ENCODE results near the gene RNF166.

RNF166 gene

GRCh38 chr16:88746506-88746905, 40.3 kb upstream of the RNF166 start:
- H3K27ac ChIP-seq (ENCODE audit: low read length): no peak overlapping the region
- no peaks in the 10 kb centered on the region for H3K4me1 ChIP-seq (ENCODE audit: control insufficient read depth, low read depth, low read length)
- no peak overlapping the region for H3K9ac ChIP-seq (ENCODE audit: low read length)
- H3K4me3 ChIP-seq (ENCODE audit: low read length): no peak overlapping the region
- H3K9me3 ChIP-seq (ENCODE audit: control insufficient read depth, low read depth, low read length): no peaks in the 10 kb centered on the region
- H3K36me3 ChIP-seq (ENCODE audit: control insufficient read depth, low read depth, low read length): no peaks in the 10 kb centered on the region
- H3K27me3 ChIP-seq (ENCODE audit: control insufficient read depth, insufficient read depth, low read length): no peaks in the 10 kb centered on the region

- Histone ChIP-seq H3K36me3 (ENCODE audit: control insufficient read depth, low read depth, low read length) (no peaks in the 10 kb centered on the region), H3K4me3 (ENCODE audit: low read length) (no peak overlapping the region), H3K27ac (ENCODE audit: low read length) (no peak overlapping the region), H3K27me3 (ENCODE audit: control insufficient read depth, insufficient read depth, low read length) (no peaks in the 10 kb centered on the region), H3K4me1 (ENCODE audit: control insufficient read depth, low read depth, low read length) (no peaks in the 10 kb centered on the region), H3K9me3 (ENCODE audit: control insufficient read depth, low read depth, low read length) (no peaks in the 10 kb centered on the region), H3K9ac (ENCODE audit: low read length) (no peak overlapping the region)
These were observed 38.6 kb upstream of the RNF166 start for GRCh38 chr16:88744577-88745521.

- no peak overlapping the region for H3K27ac ChIP-seq (ENCODE audit: low read length)
- H3K36me3 ChIP-seq (ENCODE audit: control insufficient read depth, low read depth, low read length): no peaks in the 10 kb centered on the region
- H3K4me1 ChIP-seq (ENCODE audit: control insufficient read depth, low read depth, low read length): no peaks in the 10 kb centered on the region
- no peak overlapping the region for H3K9ac ChIP-seq (ENCODE audit: low read length)
- no peaks in the 10 kb centered on the region for H3K9me3 ChIP-seq (ENCODE audit: control insufficient read depth, low read depth, low read length)
- H3K4me3 ChIP-seq (ENCODE audit: low read length): no peak overlapping the region
- no peaks in the 10 kb centered on the region for H3K27me3 ChIP-seq (ENCODE audit: control insufficient read depth, insufficient read depth, low read length)
These were observed 37.7 kb upstream of the RNF166 start for GRCh38 chr16:88743693-88744576.

DNA sequence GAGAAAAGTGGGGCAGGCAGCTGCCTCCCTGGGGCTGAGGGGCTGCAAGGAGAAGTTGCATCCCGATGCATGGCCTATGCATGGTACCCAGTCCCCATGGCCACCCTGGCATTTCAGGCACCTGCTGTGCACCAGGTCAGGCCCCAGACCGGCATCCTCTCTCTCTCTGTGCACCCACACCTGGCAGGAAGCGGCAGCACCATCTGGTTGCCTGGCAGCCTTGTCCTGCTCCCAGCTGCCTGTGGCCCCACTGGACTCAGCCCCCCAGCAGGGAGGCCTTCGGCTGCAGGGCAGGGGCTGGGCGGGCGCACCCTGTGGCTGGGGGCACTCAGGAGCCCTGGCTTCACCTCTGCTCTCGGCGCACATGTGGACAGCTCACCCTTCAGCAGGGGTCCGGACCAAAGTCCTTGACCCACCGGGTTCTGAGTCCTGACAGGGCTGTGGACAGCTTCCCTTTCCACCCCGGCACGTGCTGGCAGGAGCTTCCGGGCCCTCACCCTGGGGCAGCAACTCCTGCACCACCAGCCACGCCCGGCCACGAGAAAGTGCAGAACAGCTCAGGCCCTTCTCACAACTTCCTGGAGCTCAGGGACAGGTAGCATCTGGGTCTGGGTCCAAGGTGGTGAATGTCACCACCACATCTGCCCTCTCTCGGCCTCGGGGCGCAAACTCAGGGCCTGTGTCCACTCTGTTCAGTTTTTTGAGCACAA, 36.8 kb upstream of the RNF166 start:
- H3K9me3 ChIP-seq (ENCODE audit: control insufficient read depth, low read depth, low read length): no peaks in the 10 kb centered on the region
- H3K27me3 ChIP-seq (ENCODE audit: control insufficient read depth, insufficient read depth, low read length): no peaks in the 10 kb centered on the region
- no peak overlapping the region for H3K4me3 ChIP-seq (ENCODE audit: low read length)
- no peak overlapping the region for H3K9ac ChIP-seq (ENCODE audit: low read length)
- no peaks in the 10 kb centered on the region for H3K36me3 ChIP-seq (ENCODE audit: control insufficient read depth, low read depth, low read length)
- H3K27ac ChIP-seq (ENCODE audit: low read length): no peak overlapping the region
- no peaks in the 10 kb centered on the region for H3K4me1 ChIP-seq (ENCODE audit: control insufficient read depth, low read depth, low read length)

- Histone ChIP-seq H3K9ac (ENCODE audit: low read length) (no peak overlapping the region), H3K27me3 (ENCODE audit: control insufficient read depth, insufficient read depth, low read length) (no peaks in the 10 kb centered on the region), H3K4me1 (ENCODE audit: control insufficient read depth, low read depth, low read length) (no peaks in the 10 kb centered on the region), H3K27ac (ENCODE audit: low read length) (no peak overlapping the region), H3K4me3 (ENCODE audit: low read length) (no peak overlapping the region), H3K9me3 (ENCODE audit: control insufficient read depth, low read depth, low read length) (no peaks in the 10 kb centered on the region), H3K36me3 (ENCODE audit: control insufficient read depth, low read depth, low read length) (no peaks in the 10 kb centered on the region)
These were observed 35.2 kb upstream of the RNF166 start for GRCh38 chr16:88741368-88741767.

GRCh38 chr16:88740727-88741055, 34.5 kb upstream of the RNF166 start:
- Histone ChIP-seq H3K9ac (ENCODE audit: low read length) (no peak overlapping the region), H3K27me3 (ENCODE audit: control insufficient read depth, insufficient read depth, low read length) (no peaks in the 10 kb centered on the region), H3K4me1 (ENCODE audit: control insufficient read depth, low read depth, low read length) (no peaks in the 10 kb centered on the region), H3K36me3 (ENCODE audit: control insufficient read depth, low read depth, low read length) (no peaks in the 10 kb centered on the region), H3K27ac (ENCODE audit: low read length) (no peak overlapping the region), H3K9me3 (ENCODE audit: control insufficient read depth, low read depth, low read length) (no peaks in the 10 kb centered on the region), H3K4me3 (ENCODE audit: low read length) (no peak overlapping the region)

DNA sequence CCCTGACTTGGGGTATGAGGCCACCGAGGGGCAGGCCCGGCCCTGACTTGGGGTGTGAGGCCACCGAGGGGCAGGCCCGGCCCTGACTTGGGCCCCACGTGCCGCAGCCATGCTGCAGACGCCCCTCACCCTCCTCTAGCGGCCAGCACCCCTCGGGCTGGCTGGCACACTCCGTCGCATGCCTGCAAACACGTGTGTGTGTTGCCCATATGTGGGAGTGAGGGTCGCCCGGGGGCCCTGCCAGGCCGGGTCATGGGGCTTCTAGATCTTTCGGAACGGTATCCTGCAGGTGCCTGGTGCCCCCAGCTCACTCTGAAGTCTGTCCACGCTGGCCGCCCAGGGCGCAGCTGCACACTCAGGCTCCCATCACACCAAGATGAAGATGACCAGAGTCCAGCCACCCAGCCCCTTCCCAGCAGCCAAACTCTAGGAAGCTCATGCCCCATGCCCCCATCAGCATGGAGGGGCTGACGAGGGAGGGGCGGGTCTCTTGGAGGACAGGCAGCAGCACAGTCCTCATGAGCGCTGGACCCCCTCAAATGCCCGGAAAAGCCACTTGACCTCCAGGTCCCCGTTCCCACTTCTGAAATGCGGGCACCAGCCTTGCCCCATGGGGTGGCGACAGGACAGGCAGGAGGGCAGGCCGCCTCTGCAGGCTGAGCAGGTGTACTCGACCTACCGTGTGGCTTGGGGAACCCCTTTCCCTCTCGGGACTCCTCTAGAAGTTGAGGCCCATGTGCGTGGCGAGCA, 33.9 kb upstream of the RNF166 start:
- Histone ChIP-seq H3K36me3 (ENCODE audit: control insufficient read depth, low read depth, low read length) (no peaks in the 10 kb centered on the region), H3K27ac (ENCODE audit: low read length) (no peak overlapping the region), H3K9me3 (ENCODE audit: control insufficient read depth, low read depth, low read length) (no peaks in the 10 kb centered on the region), H3K4me1 (ENCODE audit: control insufficient read depth, low read depth, low read length) (no peaks in the 10 kb centered on the region), H3K27me3 (ENCODE audit: control insufficient read depth, insufficient read depth, low read length) (no peaks in the 10 kb centered on the region), H3K4me3 (ENCODE audit: low read length) (no peak overlapping the region), H3K9ac (ENCODE audit: low read length) (no peak overlapping the region)

DNA sequence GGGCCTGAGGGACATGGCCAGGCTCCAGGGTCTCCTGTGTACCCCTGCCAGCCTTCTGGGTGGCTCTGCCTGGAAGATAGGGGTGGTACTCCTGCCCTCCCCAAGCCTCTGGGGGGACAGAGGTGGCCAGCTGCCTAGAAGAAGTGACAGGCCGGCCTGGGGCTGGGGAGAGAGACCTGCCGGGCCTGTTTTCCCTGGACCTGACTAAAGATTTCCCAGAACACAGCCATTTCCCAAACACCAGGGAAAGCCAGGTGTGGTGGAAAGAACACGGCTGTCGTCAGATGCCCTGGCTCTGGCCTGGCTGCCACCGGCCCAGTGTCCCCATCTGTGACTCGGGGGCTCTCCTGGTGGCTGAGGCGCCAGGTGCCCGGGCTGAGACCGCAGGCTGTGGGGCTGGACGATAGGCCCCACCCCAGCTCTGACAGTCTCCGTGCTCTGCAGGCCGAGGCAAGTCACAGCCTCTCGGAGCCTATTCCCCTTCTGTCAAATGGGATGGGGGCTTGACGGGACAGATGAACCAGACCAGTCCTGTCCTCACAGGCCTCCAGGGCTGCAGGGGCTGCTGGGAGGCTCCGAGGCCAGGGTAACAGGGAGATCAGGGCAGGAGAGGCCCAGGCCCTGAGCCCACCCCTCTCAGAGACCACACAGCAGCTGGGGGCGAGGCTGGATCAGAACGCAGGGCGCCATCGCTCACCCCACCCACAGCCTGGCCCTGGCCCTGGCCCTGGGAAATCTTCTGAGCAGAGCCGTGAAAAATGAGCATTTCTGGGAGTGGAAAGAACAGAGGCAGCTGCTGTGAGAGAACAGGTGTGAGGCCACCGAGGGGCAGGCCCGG, 33.1 kb upstream of the RNF166 start:
- Histone ChIP-seq H3K36me3 (ENCODE audit: control insufficient read depth, low read depth, low read length) (no peaks in the 10 kb centered on the region), H3K9ac (ENCODE audit: low read length) (no peak overlapping the region), H3K4me1 (ENCODE audit: control insufficient read depth, low read depth, low read length) (no peaks in the 10 kb centered on the region), H3K27ac (ENCODE audit: low read length) (no peak overlapping the region), H3K9me3 (ENCODE audit: control insufficient read depth, low read depth, low read length) (no peaks in the 10 kb centered on the region), H3K27me3 (ENCODE audit: control insufficient read depth, insufficient read depth, low read length) (no peaks in the 10 kb centered on the region), H3K4me3 (ENCODE audit: low read length) (no peak overlapping the region)

DNA sequence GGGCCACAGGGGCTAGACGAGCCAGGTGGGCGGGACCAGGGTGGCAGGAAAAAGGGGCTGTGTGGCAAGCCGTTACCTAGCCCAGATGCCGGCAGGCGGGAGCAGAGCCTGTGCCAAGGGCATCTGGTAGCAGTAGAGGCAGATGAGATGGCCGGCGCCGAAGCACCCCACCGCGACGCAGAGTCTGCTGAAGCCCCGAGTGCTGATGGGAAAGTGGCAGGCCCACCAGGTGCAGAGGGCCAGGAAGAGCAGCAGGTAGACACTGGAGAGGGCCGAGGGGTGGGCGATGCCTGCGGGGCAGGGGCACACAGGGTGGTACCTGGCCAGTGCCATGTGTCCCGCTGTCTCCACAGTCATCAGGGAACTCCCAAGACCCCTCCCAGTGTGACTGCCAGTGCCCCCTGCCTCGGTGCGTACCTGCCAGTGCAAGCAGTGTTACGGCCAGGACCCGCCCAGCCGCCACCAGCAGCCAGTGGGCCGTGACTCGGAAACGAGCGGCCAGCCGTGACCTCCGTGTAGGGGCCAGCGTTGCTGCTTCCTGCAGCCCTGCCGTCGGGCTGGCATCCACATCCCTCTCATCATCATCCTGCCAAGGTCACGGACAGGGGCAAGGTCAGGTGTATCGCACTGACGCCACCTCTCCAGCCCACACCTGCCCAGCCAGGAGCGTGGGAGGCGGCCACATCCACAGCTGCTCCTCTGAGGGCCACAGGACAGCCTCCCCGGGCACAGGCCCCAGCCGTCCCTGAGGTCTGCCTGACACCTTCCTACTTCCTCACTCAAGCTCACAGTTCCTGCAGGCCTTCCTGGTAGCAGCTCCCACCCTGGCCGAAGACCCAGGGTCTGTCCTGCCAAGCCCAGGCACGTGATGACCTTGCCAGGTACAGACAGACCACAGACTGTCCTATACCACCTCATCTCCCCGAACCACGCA, 32.2 kb upstream of the RNF166 start:
- H3K36me3 ChIP-seq (ENCODE audit: control insufficient read depth, low read depth, low read length): peaks cover 3% of the 10 kb centered on the region
- H3K27me3 ChIP-seq (ENCODE audit: control insufficient read depth, insufficient read depth, low read length): no peaks in the 10 kb centered on the region
- H3K4me1 ChIP-seq (ENCODE audit: control insufficient read depth, low read depth, low read length): no peaks in the 10 kb centered on the region
- no peak overlapping the region for H3K27ac ChIP-seq (ENCODE audit: low read length)
- H3K9me3 ChIP-seq (ENCODE audit: control insufficient read depth, low read depth, low read length): no peaks in the 10 kb centered on the region
- no peak overlapping the region for H3K4me3 ChIP-seq (ENCODE audit: low read length)
- H3K9ac ChIP-seq (ENCODE audit: low read length): no peak overlapping the region

All from iPS-18a (cell line).